Esophagus squamous epithelium (tissue), 4 donors: Measurements from ENCODE around the gene ATG14.

Source experiments
- POLR2A ChIP-seq, 4 donors: fragments of 450-650 bp; IDR thresholded peaks; one replicate each; pipeline ENCODE4 v1.6.1; 2017; ENCODE audit warnings: antibody characterized with exemption in 4 of 4, mild to moderate bottlenecking in 4 of 4, moderate library complexity in 3 of 4
- TF ChIP-seq, protein P1 (sequence below), 6 experiments: fragments of 450-650 bp in 4 of 6; fragments of 200-600 bp in 2 of 6; sonication (generic) in 2 of 6; IDR thresholded peaks; one replicate each; pipeline ENCODE4 v1.5.1; 2016 to 2019; ENCODE audit warnings: antibody characterized with exemption in 6 of 6, mild to moderate bottlenecking in 4 of 6, moderate library complexity in 4 of 6

DNA sequence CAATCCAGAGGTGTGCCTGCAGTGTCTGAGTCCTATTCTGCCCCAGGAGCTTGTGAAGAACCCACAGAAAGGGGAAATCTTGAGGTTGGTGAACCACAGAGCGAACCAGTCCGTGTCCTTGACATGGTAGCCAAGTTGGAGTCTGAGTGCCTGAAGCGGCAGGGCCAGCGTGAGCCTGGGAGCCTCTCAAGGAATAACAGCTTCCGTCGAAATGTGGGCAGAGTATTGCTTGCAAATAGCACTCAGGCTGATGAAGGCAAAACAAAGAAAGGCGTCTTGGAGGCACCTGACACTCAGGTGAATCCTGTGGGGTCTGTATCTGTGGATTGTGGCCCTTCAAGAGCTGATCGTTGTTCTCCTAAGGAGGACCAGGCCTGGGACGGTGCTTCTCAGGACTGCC is 60.5 kb downstream of the ATG14 start:
- TF ChIP-seq, protein P1, sequence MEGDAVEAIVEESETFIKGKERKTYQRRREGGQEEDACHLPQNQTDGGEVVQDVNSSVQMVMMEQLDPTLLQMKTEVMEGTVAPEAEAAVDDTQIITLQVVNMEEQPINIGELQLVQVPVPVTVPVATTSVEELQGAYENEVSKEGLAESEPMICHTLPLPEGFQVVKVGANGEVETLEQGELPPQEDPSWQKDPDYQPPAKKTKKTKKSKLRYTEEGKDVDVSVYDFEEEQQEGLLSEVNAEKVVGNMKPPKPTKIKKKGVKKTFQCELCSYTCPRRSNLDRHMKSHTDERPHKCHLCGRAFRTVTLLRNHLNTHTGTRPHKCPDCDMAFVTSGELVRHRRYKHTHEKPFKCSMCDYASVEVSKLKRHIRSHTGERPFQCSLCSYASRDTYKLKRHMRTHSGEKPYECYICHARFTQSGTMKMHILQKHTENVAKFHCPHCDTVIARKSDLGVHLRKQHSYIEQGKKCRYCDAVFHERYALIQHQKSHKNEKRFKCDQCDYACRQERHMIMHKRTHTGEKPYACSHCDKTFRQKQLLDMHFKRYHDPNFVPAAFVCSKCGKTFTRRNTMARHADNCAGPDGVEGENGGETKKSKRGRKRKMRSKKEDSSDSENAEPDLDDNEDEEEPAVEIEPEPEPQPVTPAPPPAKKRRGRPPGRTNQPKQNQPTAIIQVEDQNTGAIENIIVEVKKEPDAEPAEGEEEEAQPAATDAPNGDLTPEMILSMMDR (IDR thresholded peaks at IDR 0.05): no peak
- TF ChIP-seq POLR2A (IDR thresholded peaks at IDR 0.05): no peak
